SK-N-SH (cell line): ENCODE results near the gene COMT.

Experiments used
- CTCF ChIP-seq: fragments of 200-600 bp; sonication (generic); IDR thresholded peaks from 2 replicates; pipeline ENCODE4 v1.6.1; 2017; ENCODE audit warnings: antibody characterized with exemption, mild to moderate bottlenecking, moderate library complexity
- EP300 ChIP-seq, 2 experiments: IDR thresholded peaks; 2 replicates each; pipeline versions ENCODE4 v1.4.0 to v1.6.1; 2012; ENCODE audit warnings: borderline replicate concordance in 1 of 2, low read depth in 1 of 2, low read length in 1 of 2
- GABPA ChIP-seq: IDR thresholded peaks from 2 replicates; pipeline ENCODE4 v1.4.0; 2012; ENCODE audit warnings: low read depth, mild to moderate bottlenecking
- IRF3 ChIP-seq: fragments of 150-350 bp; IDR thresholded peaks from 2 replicates; pipeline ENCODE4 v1.6.1; 2016; ENCODE audit warnings: mild to moderate bottlenecking, low read depth, low read length
- MEF2A ChIP-seq: IDR thresholded peaks from 2 replicates; pipeline ENCODE4 v1.4.0; 2012; ENCODE audit warnings: low read depth, borderline replicate concordance
- RAD21 ChIP-seq: IDR thresholded peaks from 2 replicates; pipeline ENCODE4 v1.6.1; 2012; ENCODE audit warnings: mild to moderate bottlenecking, low read length
- USF1 ChIP-seq: IDR thresholded peaks from 2 replicates; pipeline ENCODE4 v1.4.0; 2012; ENCODE audit warnings: low read depth, borderline replicate concordance
- TF ChIP-seq, protein P1 (sequence below): IDR thresholded peaks from 2 replicates; pipeline ENCODE4; 2012

DNA sequence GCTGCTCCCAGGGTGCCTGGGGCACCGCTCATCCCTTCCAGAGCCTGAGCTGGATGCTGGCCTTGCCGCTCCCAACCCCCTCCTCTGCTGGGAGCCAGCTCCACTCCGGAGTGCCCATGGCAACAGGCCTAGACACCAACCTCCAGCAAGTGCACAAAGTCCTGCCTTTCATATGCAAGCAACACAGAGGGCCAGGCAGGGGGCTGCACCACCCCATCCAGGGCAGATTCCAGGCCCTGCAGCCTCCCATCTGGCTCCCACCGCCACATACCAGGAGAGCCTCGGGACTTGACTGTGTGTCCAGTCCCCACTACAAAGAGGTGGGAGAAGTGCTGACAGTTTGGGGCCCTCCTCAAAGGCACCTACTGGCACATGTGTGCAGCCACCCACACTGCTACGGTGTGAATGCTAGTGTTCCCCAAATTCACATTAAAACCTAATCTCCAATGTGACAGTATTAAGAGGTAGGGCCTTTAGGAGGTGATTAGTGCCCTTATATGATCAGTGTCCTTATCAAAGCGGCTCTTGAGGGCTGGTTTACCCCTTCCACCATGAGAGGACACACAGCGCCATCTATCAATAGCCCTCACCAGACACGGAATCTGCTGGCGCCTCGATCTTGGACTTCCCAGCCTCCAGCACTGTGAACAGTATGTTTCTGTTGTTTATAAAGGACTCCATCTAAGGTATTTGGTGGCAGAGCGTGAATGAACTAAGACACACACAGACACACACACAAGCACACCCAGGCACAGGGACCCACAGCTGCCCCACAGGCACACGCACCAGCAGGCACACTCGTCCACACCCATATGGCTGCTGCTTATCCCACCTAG lies 58.9 kb downstream of the COMT start:
- TF ChIP-seq, protein P1, sequence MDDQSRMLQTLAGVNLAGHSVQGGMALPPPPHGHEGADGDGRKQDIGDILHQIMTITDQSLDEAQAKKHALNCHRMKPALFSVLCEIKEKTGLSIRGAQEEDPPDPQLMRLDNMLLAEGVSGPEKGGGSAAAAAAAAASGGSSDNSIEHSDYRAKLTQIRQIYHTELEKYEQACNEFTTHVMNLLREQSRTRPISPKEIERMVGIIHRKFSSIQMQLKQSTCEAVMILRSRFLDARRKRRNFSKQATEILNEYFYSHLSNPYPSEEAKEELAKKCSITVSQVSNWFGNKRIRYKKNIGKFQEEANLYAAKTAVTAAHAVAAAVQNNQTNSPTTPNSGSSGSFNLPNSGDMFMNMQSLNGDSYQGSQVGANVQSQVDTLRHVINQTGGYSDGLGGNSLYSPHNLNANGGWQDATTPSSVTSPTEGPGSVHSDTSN = no peak
- TF ChIP-seq USF1 (no peak), EP300 (IDR thresholded peaks at IDR 0.05; ENCODE audit: borderline replicate concordance in 1 of 2, low read depth in 1 of 2, low read length in 1 of 2) (peak in 1 of 2 experiments; percentile 38; a peak in 1 of 4 replicates), CTCF (no peak), RAD21 (no peak), IRF3 (no peak), GABPA (no peak), MEF2A (no peak)
